Right lobe of liver (tissue), 4 donors: ENCODE results near the gene SPECC1L.

ENCODE experiments used
- CTCF ChIP-seq, 4 donors: fragments of 200-600 bp in 3 of 4; fragments of 450-650 bp in 1 of 4; IDR thresholded peaks; one replicate each; pipeline versions ENCODE4 v1.5.1 to v1.8.0; 2016 to 2022; ENCODE audit warnings: antibody characterized with exemption in 4 of 4, mild to moderate bottlenecking in 2 of 4
- POLR2A ChIP-seq: fragments of 450-650 bp; IDR thresholded peaks from one replicate; pipeline ENCODE4 v1.6.1; 2017; ENCODE audit warnings: antibody characterized with exemption, mild to moderate bottlenecking
- donor health status: DM: no; HTN: no; CAD: no.
- donor health status: DM: no; HTN: no; CAD: no.
- donor health status: DM: no; HTN: yes; CAD: no.

GRCh38 chr22:24444729-24445466, 174.3 kb downstream of the SPECC1L start:
- TF ChIP-seq CTCF (IDR thresholded peaks at IDR 0.05) (no peak), POLR2A (no peak)
